GM12878 (cell line): Measurements from ENCODE around the gene DENND10. TPM values are rescaled to one million over a fixed set of nuclear protein-coding genes. Genes with fewer than 3 reads are reported as not detected.

Experiments
- ATF2 ChIP-seq: IDR thresholded peaks from 2 replicates; pipeline ENCODE4 v1.6.1; 2012; ENCODE audit warnings: low read length, inconsistent platforms
- CBFB ChIP-seq: IDR thresholded peaks from 2 replicates; pipeline ENCODE4 v1.6.1; 2016; ENCODE audit warnings: antibody characterized with exemption, low read depth
- CBX5 ChIP-seq: sonication (generic); IDR thresholded peaks from 2 replicates; pipeline ENCODE4 v1.6.1; 2016; ENCODE audit warnings: low read depth, moderate library complexity, mild to moderate bottlenecking, inconsistent platforms
- CHD2 ChIP-seq: IDR thresholded peaks from 2 replicates; pipeline ENCODE4 v1.6.1; 2011; ENCODE audit warnings: low read depth, low read length, improper control_type of control experiment, borderline replicate concordance
- E2F4 ChIP-seq: IDR thresholded peaks from 2 replicates; pipeline ENCODE4 v1.6.1; 2012; ENCODE audit warnings: low read depth, low read length, improper control_type of control experiment
- EED ChIP-seq: sonication (generic); IDR thresholded peaks from 2 replicates; pipeline ENCODE4 v1.6.1; 2016; ENCODE audit warnings: antibody characterized with exemption, low read depth
- EZH2 ChIP-seq: IDR thresholded peaks from 2 replicates; pipeline ENCODE4 v1.6.1; 2012; ENCODE audit warnings: low read depth, mild to moderate bottlenecking, control low read depth, inconsistent platforms, low read length, borderline replicate concordance; ENCODE audit not compliant: control insufficient read depth
- HDAC6 ChIP-seq: fragments of 200-600 bp; sonication (generic); IDR thresholded peaks from one replicate; pipeline ENCODE4 v1.8.0; 2017; ENCODE audit warnings: antibody characterized with exemption; ENCODE audit not compliant: unreplicated experiment
- IRF3 ChIP-seq: fragments of 450-650 bp; IDR thresholded peaks from 2 replicates; pipeline ENCODE4 v1.6.1; 2014; ENCODE audit warnings: mild to moderate bottlenecking
- IRF5 ChIP-seq: fragments of 450-650 bp; IDR thresholded peaks from 2 replicates; pipeline ENCODE4 v1.6.1; 2017; ENCODE audit warnings: borderline replicate concordance
- JUND ChIP-seq: IDR thresholded peaks from 2 replicates; pipeline ENCODE4 v1.6.1; 2012; ENCODE audit warnings: low read depth, mild to moderate bottlenecking, low read length, improper control_type of control experiment, moderate library complexity
- MYC ChIP-seq: IDR thresholded peaks from 2 replicates; pipeline ENCODE4 v1.6.1; 2011; ENCODE audit warnings: mild to moderate bottlenecking, low read length, moderate library complexity, inconsistent platforms; ENCODE audit not compliant: insufficient read depth, insufficient replicate concordance, insufficient read length, severe bottlenecking
- NFIC ChIP-seq: IDR thresholded peaks from 2 replicates; pipeline ENCODE4 v1.6.1; 2012; ENCODE audit warnings: low read depth, mild to moderate bottlenecking, inconsistent platforms, low read length, moderate library complexity
- POLR2A ChIP-seq: IDR thresholded peaks from 2 replicates; pipeline ENCODE4 v1.6.1; 2011; ENCODE audit warnings: low read depth, mild to moderate bottlenecking, low read length
- REST ChIP-seq: IDR thresholded peaks from 2 replicates; pipeline ENCODE4 v1.6.1; 2012; ENCODE audit warnings: mild to moderate bottlenecking, low read depth, low read length
- SMAD5 ChIP-seq: IDR thresholded peaks from 2 replicates; pipeline ENCODE4 v1.6.1; 2016; ENCODE audit warnings: antibody characterized with exemption, low read depth
- SP1 ChIP-seq: IDR thresholded peaks from one replicate; pipeline ENCODE4 v1.6.1; 2011; ENCODE audit warnings: low read depth, low read length
- TARDBP ChIP-seq: IDR thresholded peaks from 2 replicates; pipeline ENCODE4 v1.6.1; 2016; ENCODE audit warnings: borderline replicate concordance
- TCF7 ChIP-seq: IDR thresholded peaks from 2 replicates; pipeline ENCODE4 v1.6.1; 2014; ENCODE audit warnings: antibody characterized with exemption, borderline replicate concordance
- ZBED1 ChIP-seq: IDR thresholded peaks from 2 replicates; pipeline ENCODE4 v1.6.1; 2016; ENCODE audit warnings: borderline replicate concordance
- ZBTB33 ChIP-seq: fragments of 450-650 bp; IDR thresholded peaks from 2 replicates; pipeline ENCODE4 v1.6.1; 2017; ENCODE audit warnings: mild to moderate bottlenecking
- ZNF274 ChIP-seq: IDR thresholded peaks from one replicate; pipeline ENCODE4 v1.8.0; 2011; ENCODE audit not compliant: insufficient read length, insufficient read depth
- polyA plus RNA-seq, 11 experiments: library from polyadenylated mRNA; depleted of rRNA in 4 of 11; unstranded in 6 of 11; stranded (reverse) in 5 of 11; fragments of >200 nt; fragmentation: Nextera tagmentation in 4 of 11; fragmentation: Illumina TruSeq in 1 of 11; extraction: Ambion mirVana in 4 of 11; extraction: Trizol in 1 of 11; gene quantifications; 1 replicate in 1 of 11; 2 replicates in 10 of 11; pipeline versions ENCODE4 v1.2.1 to v1.2.3, GENCODE V29; 2011 to 2016; ENCODE audit warnings: inconsistent platforms in 2 of 11, missing spikeins in 2 of 11, low read depth in 1 of 11
- total RNA-seq, 4 experiments: library from RNA; depleted of rRNA in 3 of 4; stranded (reverse); fragments of >200 nt in 3 of 4; fragmentation: Illumina TruSeq in 1 of 4; extraction: Trizol in 1 of 4; gene quantifications; 2 replicates each; pipeline versions ENCODE4 v1.2.1 to v1.2.3, GENCODE V29; 2013 to 2021

The DENND10 gene
- total and polyA plus RNA-seq, 10 of the 15 experiments (the other 5 are each of a cell fraction or from before 2014, with no cell fraction given) = 21.5 to 39.8 (median 26.2) TPM

GRCh38 chr10:119120413-119120867, 16.5 kb downstream of the DENND10 start (continued):
- no peak for TF ChIP-seq ZBTB33
- peak; percentile 83 for TF ChIP-seq JUND
- no peak for TF ChIP-seq IRF3
- TF ChIP-seq ZBED1 = peak; percentile 78; the same call in 1 of the 2 replicates
- no peak for TF ChIP-seq MYC
- TF ChIP-seq EED = peak; percentile 82
- no peak for TF ChIP-seq TCF7
- TF ChIP-seq TARDBP = no peak
- peak; percentile 91 for TF ChIP-seq NFIC
- TF ChIP-seq REST = no peak
- TF ChIP-seq CBX5 = peak; percentile 84
- TF ChIP-seq E2F4 = no peak
- TF ChIP-seq SMAD5 = no peak
- no peak for TF ChIP-seq POLR2A
- TF ChIP-seq HDAC6 = no peak
- TF ChIP-seq ZNF274 = no peak
- TF ChIP-seq CHD2 = 0 out of 2 replicates have a peak, but pooled peaks have one; percentile 17
- TF ChIP-seq IRF5 = no peak
- TF ChIP-seq ATF2 = peak; percentile 79
- peak; percentile 19 for TF ChIP-seq SP1
- TF ChIP-seq EZH2 = no peak
- peak; percentile 52; the same call in 1 of the 2 replicates for TF ChIP-seq CBFB
